Omental fat pad (tissue), 4 donors: Measurements from ENCODE around the gene ADAMTSL3. TPM values are rescaled to one million over a fixed set of nuclear protein-coding genes. Genes with fewer than 3 reads are reported as not detected.
A peak's percentile ranks its signal among the peaks of the same experiment; 100 is the strongest.

ENCODE experiments used
- ATAC-seq: fragments of 150-250 bp; one replicate; pipeline ENCODE4 v1.9.1; 2016; ENCODE audit warnings: mild to moderate bottlenecking, moderate library complexity; ENCODE audit not compliant: low FRiP score
- DNase-seq: peaks from one replicate; pipeline ENCODE4 v3.0.0-alpha.2; 2019; ENCODE audit warnings: low spot score
- CTCF ChIP-seq, 3 donors: fragments of 450-650 bp; IDR thresholded peaks; one replicate each; pipeline ENCODE4 v1.5.1; 2016 to 2017; ENCODE audit warnings: antibody characterized with exemption in 3 of 3, mild to moderate bottlenecking in 3 of 3, moderate library complexity in 2 of 3
- total RNA-seq, 4 donors: library from RNA; depleted of rRNA; stranded (reverse); fragments of >200 nt; gene quantifications; one replicate each; pipeline ENCODE4 v1.1.0, GENCODE V29; 2016

Gene ADAMTSL3
- total RNA-seq, 4 donors from 2014 or later, result 4.9 to 28.1 (median 8.4) TPM

- no peak for TF ChIP-seq CTCF (IDR thresholded peaks at IDR 0.05)
- DNase-seq (no peak), ATAC-seq (no peak)
Observed at GRCh38 chr15:83838763-83839162, 184.8 kb downstream of the ADAMTSL3 start.

- ATAC-seq, result no peak
- no peak for DNase-seq
- no peak for TF ChIP-seq CTCF (IDR thresholded peaks at IDR 0.05)
Observed at GRCh38 chr15:83842281-83842680, 188.4 kb downstream of the ADAMTSL3 start.

- DNase-seq, result no peak
Observed at GRCh38 chr15:83843471-83843871, 189.5 kb downstream of the ADAMTSL3 start.

GRCh38 chr15:83844742-83845141, 190.8 kb downstream of the ADAMTSL3 start:
- DNase-seq (no peak), ATAC-seq (peak; percentile 29)
- TF ChIP-seq CTCF (IDR thresholded peaks at IDR 0.05), result no peak

More at GRCh38 chr15:83843471-83843871, 189.5 kb downstream of the ADAMTSL3 start:
- TF ChIP-seq CTCF (IDR thresholded peaks at IDR 0.05), result no peak
- peak; percentile 85 for ATAC-seq

- no peak for ATAC-seq
- TF ChIP-seq CTCF (IDR thresholded peaks at IDR 0.05), result no peak
- no peak for DNase-seq
Observed at GRCh38 chr15:83845230-83845629, 191.3 kb downstream of the ADAMTSL3 start.

- no peak for DNase-seq
- no peak for TF ChIP-seq CTCF (IDR thresholded peaks at IDR 0.05)
- no peak for ATAC-seq
Observed at GRCh38 chr15:83846847-83847246, 192.9 kb downstream of the ADAMTSL3 start.

GRCh38 chr15:83848315-83849050, 194.6 kb downstream of the ADAMTSL3 start:
- no peak for TF ChIP-seq CTCF (IDR thresholded peaks at IDR 0.05)
- DNase-seq (no peak), ATAC-seq (peak; percentile 27)
